H1 (cell line): ENCODE data around the gene NAA40. TPM values are rescaled to one million over a fixed set of nuclear protein-coding genes. Genes with fewer than 3 reads are reported as not detected.

ENCODE experiments used
- CTCF ChIA-PET: fragments of 300-600 bp; sonication (Branson Sonifier 250); formaldehyde crosslinking; loops from one replicate; lab custom pipeline; 2021; ENCODE audit not compliant: partially characterized antibody; lab: Charles Lee
- POLR2A ChIA-PET: fragments of 300-600 bp; sonication (Branson Sonifier 250); formaldehyde crosslinking; loops from one replicate; lab custom pipeline; 2021; ENCODE audit warnings: inconsistent platforms; ENCODE audit not compliant: partially characterized antibody; lab: Charles Lee
- DNase-seq, 2 experiments: peaks; one replicate each; pipeline versions ENCODE4 v3.0.0 to v3.0.0-alpha.2; 2010 to 2022; ENCODE audit warnings: low spot score in 2 of 2, low read depth in 1 of 2, mixed read lengths in 1 of 2
- FAIRE-seq: peaks from 2 replicates; lab custom pipeline; 2011; peaks lifted over from hg19 to GRCh38; lab: Jason Lieb, UNC
- H2AFZ ChIP-seq: 2 replicates; pipeline ENCODE4 v1.8.1; 2012; ENCODE audit warnings: low read length, inconsistent platforms
- H2AK5ac ChIP-seq: 2 replicates; pipeline ENCODE4 v1.6.1; 2013; ENCODE audit warnings: low read depth, low read length
- H2BK120ac ChIP-seq: replicated peaks from 2 replicates; pipeline ENCODE3; 2013; ENCODE audit warnings: low read depth, low read length, inconsistent platforms
- H2BK12ac ChIP-seq: 2 replicates; pipeline ENCODE4 v1.6.1; 2013; ENCODE audit warnings: low read depth, low read length
- H2BK15ac ChIP-seq: 2 replicates; pipeline ENCODE4 v1.6.1; 2013; ENCODE audit warnings: low read length
- H2BK20ac ChIP-seq: 2 replicates; pipeline ENCODE4 v1.6.1; 2013; ENCODE audit warnings: low read length
- H2BK5ac ChIP-seq: 2 replicates; pipeline ENCODE4 v1.6.1; 2013; ENCODE audit warnings: low read depth, low read length
- H3K14ac ChIP-seq: 2 replicates; pipeline ENCODE4 v1.6.1; 2013; ENCODE audit warnings: inconsistent platforms; ENCODE audit not compliant: insufficient read length
- H3K18ac ChIP-seq: 2 replicates; pipeline ENCODE4 v1.6.1; 2013; ENCODE audit warnings: low read length; ENCODE audit errors: extremely low read depth
- H3K23ac ChIP-seq: 2 replicates; pipeline ENCODE4 v1.6.1; 2013; ENCODE audit warnings: inconsistent platforms; ENCODE audit not compliant: insufficient read length
- H3K23me2 ChIP-seq: 2 replicates; pipeline ENCODE4 v1.6.1; 2013; ENCODE audit warnings: low read depth, low read length
- H3K27ac ChIP-seq: 2 replicates; pipeline ENCODE4 v1.6.1; 2011; ENCODE audit warnings: low read depth, low read length, inconsistent platforms
- H3K27me3 ChIP-seq, 4 experiments: replicated peaks in 1 of 4; 1 replicate in 1 of 4; 2 replicates in 3 of 4; pipeline versions ENCODE4 v1.6.1 to v1.8.1; 2011 to 2013; ENCODE audit warnings: low read length in 3 of 4, mild to moderate bottlenecking in 3 of 4, inconsistent platforms in 2 of 4, mixed read lengths in 2 of 4, moderate library complexity in 1 of 4; ENCODE audit not compliant: control insufficient read depth in 3 of 4, insufficient read depth in 3 of 4; ENCODE audit errors: extremely low read depth in 1 of 4
- H3K36me3 ChIP-seq, 4 experiments: 2 replicates each; pipeline versions ENCODE4 v1.6.1 to v1.8.1; 2011 to 2013; ENCODE audit warnings: mild to moderate bottlenecking in 4 of 4, low read length in 3 of 4, moderate library complexity in 2 of 4, control low read depth in 1 of 4, inconsistent platforms in 1 of 4; ENCODE audit not compliant: insufficient read depth in 4 of 4, control insufficient read depth in 2 of 4
- H3K4ac ChIP-seq: replicated peaks from 2 replicates; pipeline ENCODE3; 2013; ENCODE audit warnings: low read length, low read depth, mixed read lengths, inconsistent platforms; ENCODE audit not compliant: insufficient read length
- H3K4me1 ChIP-seq, 4 experiments: replicated peaks in 1 of 4; 1 replicate in 1 of 4; 2 replicates in 3 of 4; pipeline versions ENCODE4 v1.6.1 to v1.8.1; 2011 to 2013; ENCODE audit warnings: low read length in 3 of 4, inconsistent platforms in 2 of 4, mixed read lengths in 1 of 4; ENCODE audit not compliant: insufficient read depth in 4 of 4, control insufficient read depth in 3 of 4
- H3K4me2 ChIP-seq, 2 experiments: 2 replicates each; pipeline versions ENCODE4 v1.6.1 to v1.8.1; 2011 to 2013; ENCODE audit warnings: low read depth in 2 of 2, low read length in 2 of 2, control low read depth in 1 of 2, inconsistent platforms in 1 of 2, mild to moderate bottlenecking in 1 of 2; ENCODE audit not compliant: insufficient read depth in 1 of 2
- H3K4me3 ChIP-seq, 4 experiments: fragments of 200-600, 300-600 bp in 1 of 4; sonication (generic), shearing (Covaris generic), sonication (Bioruptor Twin) in 1 of 4; 2 replicates each; pipeline versions ENCODE4 v1.5.1 to v1.8.1; 2011 to 2016; ENCODE audit warnings: low read length in 4 of 4, low read depth in 3 of 4, control low read depth in 2 of 4, inconsistent platforms in 2 of 4, mild to moderate bottlenecking in 2 of 4, mixed read lengths in 1 of 4, moderate library complexity in 1 of 4; ENCODE audit not compliant: insufficient read depth in 2 of 4; ENCODE audit errors: extremely low read depth in 1 of 4
- H3K56ac ChIP-seq: replicated peaks from 2 replicates; pipeline ENCODE3; 2013; ENCODE audit warnings: low read depth, mild to moderate bottlenecking, mixed read lengths, low read length, inconsistent platforms; ENCODE audit not compliant: insufficient read length
- H3K79me1 ChIP-seq: 2 replicates; pipeline ENCODE4 v1.6.1; 2013; ENCODE audit warnings: low read depth, low read length, control low read depth
- H3K79me2 ChIP-seq, 2 experiments: 2 replicates each; pipeline versions ENCODE4 v1.6.1 to v1.8.1; 2012 to 2013; ENCODE audit warnings: low read length in 2 of 2, mild to moderate bottlenecking in 2 of 2, inconsistent platforms in 1 of 2; ENCODE audit not compliant: insufficient read depth in 2 of 2, control insufficient read depth in 1 of 2
- H3K9ac ChIP-seq, 4 experiments: replicated peaks in 1 of 4; 1 replicate in 1 of 4; 2 replicates in 3 of 4; pipeline versions ENCODE4 v1.6.1 to v1.8.1; 2011 to 2013; ENCODE audit warnings: low read depth in 3 of 4, low read length in 3 of 4, control low read depth in 2 of 4, mild to moderate bottlenecking in 2 of 4, moderate library complexity in 2 of 4, inconsistent platforms in 1 of 4; ENCODE audit errors: extremely low read depth in 1 of 4
- H3K9me3 ChIP-seq, 2 experiments: 2 replicates each; pipeline versions ENCODE4 v1.6.1 to v1.8.1; 2012 to 2013; ENCODE audit warnings: mild to moderate bottlenecking in 2 of 2, moderate library complexity in 2 of 2, control low read depth in 1 of 2, inconsistent platforms in 1 of 2, low read depth in 1 of 2, low read length in 1 of 2, mixed read lengths in 1 of 2; ENCODE audit not compliant: insufficient read depth in 2 of 2
- H4K20me1 ChIP-seq, 2 experiments: replicated peaks in 1 of 2; 2 replicates each; pipeline versions ENCODE3 to v1.8.1; 2011 to 2013; ENCODE audit warnings: inconsistent platforms in 2 of 2, low read length in 2 of 2, mild to moderate bottlenecking in 1 of 2; ENCODE audit not compliant: insufficient read depth in 2 of 2, control insufficient read depth in 1 of 2
- H4K5ac ChIP-seq: 2 replicates; pipeline ENCODE4 v1.6.1; 2013; ENCODE audit warnings: low read length, low read depth, mixed read lengths, inconsistent platforms; ENCODE audit not compliant: insufficient read length
- H4K8ac ChIP-seq: 2 replicates; pipeline ENCODE4 v1.8.0; 2013; ENCODE audit warnings: mild to moderate bottlenecking, moderate library complexity, low read length, inconsistent platforms; ENCODE audit not compliant: insufficient read depth; ENCODE audit errors: extremely low read depth
- H4K91ac ChIP-seq: replicated peaks from 2 replicates; pipeline ENCODE3; 2013; ENCODE audit warnings: low read length, mixed read lengths, inconsistent platforms; ENCODE audit not compliant: insufficient read length
- ASH2L ChIP-seq: fragments of 200-600, 300-600 bp; sonication (generic); IDR thresholded peaks from one replicate; pipeline ENCODE4 v1.7.1; 2017; ENCODE audit warnings: low read length
- EZH2 ChIP-seq: fragments of 200-600 bp; sonication (generic); IDR thresholded peaks from 2 replicates; pipeline ENCODE4 v1.7.1; 2012; ENCODE audit warnings: low read depth, mild to moderate bottlenecking, moderate library complexity, low read length, inconsistent platforms; ENCODE audit not compliant: severe bottlenecking
- HDAC2 ChIP-seq, 2 experiments: fragments of 300-600 bp in 1 of 2; sonication (generic) in 1 of 2; IDR thresholded peaks; 2 replicates each; pipeline ENCODE4 v1.6.1; 2011 to 2012; ENCODE audit warnings: low read depth in 2 of 2, low read length in 2 of 2, mild to moderate bottlenecking in 2 of 2, moderate library complexity in 2 of 2, borderline replicate concordance in 1 of 2, inconsistent platforms in 1 of 2
- SAP30 ChIP-seq: fragments of 300-600 bp; sonication (generic); IDR thresholded peaks from 2 replicates; pipeline ENCODE4 v1.7.1; 2012; ENCODE audit warnings: low read length, moderate library complexity, mild to moderate bottlenecking, inconsistent platforms; ENCODE audit not compliant: insufficient read depth, insufficient replicate concordance
- WGBS, 2 experiments: shearing (Covaris generic) in 1 of 2; methylation state at CpG; one replicate each; pipeline versions ENCODE4 v1.1.6 to v1.1.7; 2013 to 2015; ENCODE audit warnings: low lambda C conversion rate in 2 of 2, mixed read lengths in 2 of 2, inconsistent platforms in 1 of 2, low coverage in 1 of 2, missing lambda C conversion rate in 1 of 2; ENCODE audit not compliant: insufficient replicate concordance in 2 of 2, insufficient coverage in 1 of 2, insufficient read length in 1 of 2; ENCODE audit errors: extremely low coverage in 1 of 2, missing lambda C conversion rate in 1 of 2; 5-methylcytosine and 5-hydroxymethylcytosine counted together
- polyA plus RNA-seq, 7 experiments: library from polyadenylated mRNA; depleted of rRNA in 3 of 7; stranded (reverse) in 5 of 7; unstranded in 2 of 7; fragments of >200 nt in 5 of 7; fragments of 200-250 nt in 2 of 7; gene quantifications; 1 replicate in 5 of 7; 2 replicates in 1 of 7; 4 replicates in 1 of 7; pipeline versions ENCODE4 v1.2.1 to v1.2.3, GENCODE V29; 2011 to 2013; ENCODE audit warnings: missing spikeins in 2 of 7, mixed read lengths in 2 of 7
- total RNA-seq: library from RNA; stranded (reverse); fragmentation: NEBNext Ultra II Directional; extraction: Animal tissue kit (Norgen Biotek cat#: 25700); gene quantifications from 2 replicates; pipeline ENCODE4 v1.2.1, GENCODE V29; 2021

Gene NAA40
- total and polyA plus RNA-seq, 2 of the 8 experiments (the other 6 are each of a cell fraction or from before 2014, with no cell fraction given): 20.0 to 31.1 TPM

- H3K79me1 ChIP-seq: no peaks in the 10 kb centered on the region
- H3K36me3 ChIP-seq: no peaks in the 10 kb centered on the region
- FAIRE-seq (no peak), DNase-seq (no peak)
- H3K9me3 ChIP-seq: no peaks in the 10 kb centered on the region
- H4K20me1 ChIP-seq: no peaks in the 10 kb centered on the region
- H3K18ac ChIP-seq: no peak overlapping the region
- TF ChIP-seq EZH2 (no peak), ASH2L (no peak), HDAC2 (IDR thresholded peaks at IDR 0.05; ENCODE audit: borderline replicate concordance in 1 of 2, low read depth in 2 of 2, low read length in 2 of 2) (no peak), SAP30 (no peak)
- H2AFZ ChIP-seq: no peak overlapping the region
- H3K14ac ChIP-seq: no peak overlapping the region
- no peak overlapping the region for H2AK5ac ChIP-seq
- H3K79me2 ChIP-seq: no peaks in the 10 kb centered on the region
- no peak overlapping the region for H3K4me3 ChIP-seq
- H3K27me3 ChIP-seq: peaks cover 0 to 17% (median 2%) of the 10 kb centered on the region in 4 experiments; a peak in 4 of 7 replicates
- no peak overlapping the region for H4K8ac ChIP-seq
- no peak overlapping the region for H4K5ac ChIP-seq
- H3K27ac ChIP-seq: no peak overlapping the region
- H2BK5ac ChIP-seq: no peak overlapping the region
- no peak overlapping the region for H2BK20ac ChIP-seq
- no peak overlapping the region for H3K4me2 ChIP-seq
- H3K23me2 ChIP-seq: no peaks in the 10 kb centered on the region
- no peak overlapping the region for H2BK12ac ChIP-seq
- H4K91ac ChIP-seq: no peak overlapping the region
- CTCF ChIA-PET: interaction anchor here (0.6 to 2.2 kb wide), 3 partner anchors 11 to 949 kb away, joined by 3 to 8 read pairs (median 3); no protein-coding TSS in a partner anchor
- no peak overlapping the region for H2BK120ac ChIP-seq
- POLR2A ChIA-PET: interaction anchor here (1.0 to 1.6 kb wide), 2 partner anchors 9 to 52 kb away, joined by 3 to 9 read pairs; partner anchors contain the start of gene RCOR2
- H2BK15ac ChIP-seq: no peak overlapping the region
- no peak overlapping the region for H3K56ac ChIP-seq
- no peaks in the 10 kb centered on the region for H3K4me1 ChIP-seq
- WGBS, 2 experiments: 85% methylated on average over 2 of the region's 2 CpGs; no CpG with 5 or more reads in 1 of the 2 experiments
- H3K9ac ChIP-seq: no peak overlapping the region
- no peak overlapping the region for H3K4ac ChIP-seq
- no peak overlapping the region for H3K23ac ChIP-seq
Observed at GRCh38 chr11:63969461-63969860, 30.7 kb downstream of the NAA40 start.
